NCI-H524 (cell line): ENCODE measurements around the gene GP5.

ENCODE experiments used
- DNase-seq, 2 experiments: peaks; one replicate each; lab custom pipeline; 2025; lab: John Stamatoyannopoulos, UW

The GP5 gene

DNA sequence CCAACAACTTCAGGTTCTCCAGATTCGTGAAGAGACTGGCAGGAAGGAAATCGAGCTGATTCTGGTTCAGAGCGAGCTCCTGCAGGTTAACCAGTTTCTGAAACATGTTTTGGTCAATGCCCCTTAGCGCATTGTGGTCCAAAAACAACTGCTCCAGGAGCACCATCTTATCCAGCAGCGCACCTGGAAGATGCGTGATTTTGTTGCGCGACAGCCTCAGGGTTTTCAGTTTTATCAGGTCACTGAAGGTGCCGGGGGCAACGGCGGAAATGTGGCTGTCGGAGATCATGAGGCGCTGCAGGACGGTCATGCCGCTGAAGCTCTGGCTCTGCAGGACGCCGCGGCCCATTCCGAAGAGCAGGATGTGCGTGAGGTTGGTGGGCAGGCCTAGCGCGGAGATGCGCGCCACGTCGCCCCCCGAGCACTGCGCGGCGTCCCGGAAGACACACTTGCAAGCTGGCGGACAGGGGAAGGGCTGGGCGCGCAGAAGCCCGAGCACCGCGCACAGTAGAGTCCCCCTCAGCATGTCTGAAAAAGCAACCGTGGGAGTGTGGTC lies 1.2 kb downstream of the GP5 start:
- DNase-seq: peak; percentile 21 to 35

DNA sequence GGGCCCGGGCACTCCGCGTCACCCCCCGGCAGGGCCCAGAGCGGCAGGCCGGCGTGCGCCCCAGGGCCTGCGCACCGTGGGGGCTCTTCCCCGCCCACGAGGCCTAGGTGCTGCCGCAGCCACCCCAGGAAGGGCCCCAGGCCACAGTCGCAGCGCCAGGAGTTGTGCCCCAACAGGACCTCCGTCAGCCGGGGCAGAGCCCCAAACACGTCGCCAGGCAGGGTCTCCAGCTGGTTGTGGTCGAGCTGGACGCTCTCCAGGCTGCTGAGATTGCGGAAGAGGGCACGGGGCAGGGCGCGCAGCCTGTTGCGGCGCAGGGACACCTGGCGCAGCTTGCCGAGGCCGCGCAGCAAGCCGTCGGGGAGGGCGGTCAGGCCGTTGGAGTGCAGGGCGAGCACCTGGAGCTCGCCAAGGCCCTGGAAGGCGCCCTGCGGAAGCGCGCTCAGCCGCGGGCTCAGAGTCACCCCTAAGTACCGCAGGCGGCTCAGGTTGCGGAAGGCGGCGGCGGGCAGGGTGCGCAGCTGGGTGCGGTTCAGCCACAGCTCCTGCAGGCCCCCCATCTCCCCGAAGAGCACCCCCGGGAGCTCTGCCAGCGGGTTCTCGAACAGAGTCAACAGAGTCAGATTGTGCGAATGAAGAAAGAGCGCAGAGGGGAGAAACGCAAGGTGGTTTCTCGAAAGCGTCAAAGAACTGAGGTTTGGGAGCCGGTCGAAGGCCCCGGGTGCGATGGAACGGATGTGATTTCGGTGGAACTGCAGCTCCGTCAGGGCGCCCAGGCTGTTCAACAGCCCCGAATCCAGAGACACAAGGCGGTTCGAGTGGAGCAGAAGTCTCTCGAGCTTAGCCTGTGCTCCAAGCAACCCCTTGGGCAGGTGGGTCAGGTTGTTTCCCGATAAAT lies 2.0 kb downstream of the GP5 start:
- DNase-seq: peak in 1 of 2 experiments; percentile 53

DNA sequence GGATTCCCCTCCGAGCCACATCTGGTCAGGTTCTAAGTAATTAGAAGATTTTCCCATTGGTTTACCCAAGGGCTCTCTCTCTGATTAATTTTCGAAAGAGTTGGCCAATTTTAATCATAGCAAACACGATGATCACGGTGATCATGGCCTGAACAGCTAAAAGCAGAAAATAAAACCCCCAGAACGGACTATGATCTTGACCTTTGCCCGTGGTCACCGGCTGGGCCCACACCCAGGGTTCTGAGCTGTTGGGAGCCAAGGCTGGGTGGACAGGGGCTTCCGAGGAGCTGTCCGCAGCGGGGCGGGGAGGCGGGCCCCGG lies 2.6 kb downstream of the GP5 start:
- no peak for DNase-seq

DNA sequence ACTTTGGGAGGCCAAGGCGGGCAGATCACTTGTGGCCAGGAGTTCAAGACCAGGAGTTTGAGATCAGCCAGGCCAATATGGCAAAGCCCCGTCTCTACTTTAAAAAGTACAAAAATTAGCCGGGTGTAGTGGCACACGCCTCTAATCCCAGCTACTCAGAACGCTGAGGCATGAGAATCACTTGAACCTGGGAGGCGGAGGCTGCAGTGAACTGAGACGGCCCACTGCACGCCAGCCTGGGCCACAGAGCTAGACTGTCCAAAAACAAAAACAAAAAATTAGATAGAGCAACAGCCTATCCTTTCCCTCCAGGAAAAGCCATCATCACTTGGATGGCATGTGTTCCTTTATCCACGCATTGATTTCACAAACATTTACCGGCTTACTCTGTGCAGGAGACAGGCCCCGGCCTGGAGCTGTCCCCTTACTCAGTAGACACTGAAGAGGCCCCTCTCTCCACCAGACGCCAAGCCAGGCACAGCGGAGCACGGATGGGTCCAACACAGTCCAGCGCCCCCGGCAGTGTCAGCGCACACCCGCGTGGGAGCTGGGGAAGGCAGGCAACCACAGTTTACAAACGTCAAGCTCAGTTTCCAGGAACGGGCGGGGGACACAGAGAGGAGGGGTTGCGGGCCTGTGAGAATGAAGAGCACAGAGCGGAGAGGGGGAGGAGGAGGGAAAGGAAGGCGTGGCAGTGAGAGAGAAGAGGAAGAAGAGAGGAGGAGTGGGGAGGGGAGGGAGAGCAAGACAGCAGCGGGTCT lies 3.1 kb downstream of the GP5 start:
- DNase-seq: peak; percentile 37 to 50

DNA sequence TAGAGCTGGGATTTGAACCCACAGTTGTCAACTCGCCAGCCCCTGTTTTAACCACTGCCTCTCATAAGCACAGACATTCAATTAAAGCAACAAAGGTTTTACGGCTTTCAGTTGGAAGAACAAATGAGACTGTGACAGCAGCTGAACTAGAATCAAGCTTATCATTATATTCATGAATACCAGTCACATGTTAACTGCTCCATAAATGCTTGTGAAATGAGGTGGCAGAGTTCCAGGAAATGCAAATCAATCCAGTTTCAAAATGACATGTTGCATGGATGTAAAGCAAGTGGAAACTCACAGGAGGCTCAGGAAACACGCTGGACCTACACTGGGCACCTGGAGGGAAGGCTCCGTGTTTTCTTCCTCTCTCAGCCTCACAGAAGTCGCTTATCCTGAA lies 3.9 kb downstream of the GP5 start:
- DNase-seq: no peak

DNA sequence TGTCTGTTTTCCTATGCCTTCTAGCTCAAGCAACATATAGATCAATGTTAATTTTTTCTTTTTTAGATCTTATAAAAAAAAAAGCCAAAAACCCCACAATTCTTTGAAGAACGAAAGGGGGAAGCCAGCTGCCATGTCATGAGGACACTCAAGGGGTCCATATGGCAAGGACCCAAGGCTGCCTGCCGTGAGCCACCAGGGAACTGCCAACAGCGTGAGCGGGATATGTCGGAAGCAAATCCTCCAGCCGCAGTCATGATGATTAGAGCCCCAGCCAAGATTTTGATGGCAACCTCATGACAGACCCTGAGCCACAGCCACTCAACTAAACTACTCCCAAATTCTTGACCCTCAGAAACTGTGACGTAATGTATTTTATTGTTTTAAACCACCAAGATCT lies 6.5 kb downstream of the GP5 start:
- peak; percentile 40 to 71 for DNase-seq

DNA sequence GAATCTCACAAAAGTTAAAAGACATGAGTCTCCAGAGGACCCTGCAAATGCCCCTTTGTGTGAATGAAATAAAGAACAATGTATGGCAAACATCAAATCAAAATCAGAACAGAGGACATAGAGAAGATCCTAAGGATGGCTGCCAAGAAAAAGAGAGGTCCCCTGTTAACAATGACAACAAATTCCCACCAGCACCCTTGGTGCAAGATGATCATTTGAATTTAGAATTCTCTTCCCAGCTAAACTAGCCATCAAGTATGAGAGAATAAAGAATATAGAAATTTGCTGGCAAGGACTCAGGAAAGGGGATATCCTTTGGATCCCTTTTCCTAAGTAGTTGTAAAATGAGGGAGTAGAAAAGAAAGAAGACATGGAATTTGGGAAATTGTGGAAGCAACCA lies 8.2 kb downstream of the GP5 start:
- no peak for DNase-seq

DNA sequence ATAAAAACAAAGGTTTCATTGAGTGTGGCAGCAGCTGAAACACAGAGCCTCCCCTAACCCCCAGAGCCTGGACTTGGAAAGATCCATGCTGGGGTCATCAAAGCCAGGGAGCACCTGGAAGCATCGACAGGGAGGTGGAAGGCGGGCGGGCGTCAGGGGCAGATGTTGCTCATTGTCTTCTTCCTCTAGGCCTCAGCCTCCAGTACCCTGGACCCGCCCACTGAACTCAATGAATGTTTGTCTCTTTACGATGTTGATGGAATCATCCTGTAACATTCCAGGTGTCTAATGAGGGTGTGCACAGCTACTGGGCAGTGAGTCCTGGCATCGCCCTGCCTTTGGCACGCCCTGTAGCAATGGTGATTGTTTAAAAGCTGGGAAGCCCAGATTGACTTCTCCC lies 9.8 kb downstream of the GP5 start:
- no peak for DNase-seq

DNA sequence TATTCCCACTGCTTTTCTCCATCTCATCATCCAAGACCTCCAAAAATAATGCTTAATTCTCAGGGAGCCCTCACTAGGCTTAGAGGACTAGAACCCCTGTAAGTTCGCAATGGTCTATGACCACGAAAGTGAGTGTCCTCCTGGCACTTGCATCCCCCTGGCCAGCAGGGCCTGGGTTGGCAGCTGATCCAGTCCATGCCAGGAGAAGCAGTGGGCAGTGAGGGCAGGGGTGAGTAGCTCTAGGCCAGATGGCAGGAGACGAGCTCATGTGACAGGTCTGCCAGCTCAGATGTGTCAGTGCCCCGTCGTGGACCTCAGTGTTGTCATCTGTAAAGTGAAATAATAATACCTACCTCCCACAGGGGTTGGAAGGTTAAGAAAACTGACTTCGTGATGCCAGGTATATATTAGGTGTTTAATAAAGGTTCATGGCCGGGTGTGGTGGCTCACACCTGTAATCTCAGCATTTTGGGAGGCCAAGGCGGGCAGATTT lies 11.1 kb downstream of the GP5 start:
- no peak for DNase-seq

DNA sequence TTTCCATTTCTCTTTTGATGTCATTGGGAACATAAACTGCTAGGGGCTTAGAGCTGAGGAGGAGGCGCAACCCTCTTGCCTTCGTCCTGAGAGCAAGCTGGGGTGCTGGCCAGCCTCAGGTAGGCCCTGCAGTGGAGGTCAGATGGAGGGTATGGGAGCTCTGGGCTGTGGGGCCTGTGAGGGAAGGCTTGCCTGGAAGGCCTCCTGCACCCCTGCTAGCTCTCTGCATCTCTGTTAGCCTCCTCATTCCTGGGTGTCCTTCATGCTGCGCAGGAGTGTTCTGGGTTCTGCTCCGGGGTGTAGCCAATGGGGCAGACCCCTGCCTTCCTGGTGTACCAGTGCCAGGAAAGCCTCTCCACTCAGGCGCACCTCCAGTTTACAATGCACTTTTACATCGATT lies 11.8 kb downstream of the GP5 start:
- DNase-seq: no peak

DNA sequence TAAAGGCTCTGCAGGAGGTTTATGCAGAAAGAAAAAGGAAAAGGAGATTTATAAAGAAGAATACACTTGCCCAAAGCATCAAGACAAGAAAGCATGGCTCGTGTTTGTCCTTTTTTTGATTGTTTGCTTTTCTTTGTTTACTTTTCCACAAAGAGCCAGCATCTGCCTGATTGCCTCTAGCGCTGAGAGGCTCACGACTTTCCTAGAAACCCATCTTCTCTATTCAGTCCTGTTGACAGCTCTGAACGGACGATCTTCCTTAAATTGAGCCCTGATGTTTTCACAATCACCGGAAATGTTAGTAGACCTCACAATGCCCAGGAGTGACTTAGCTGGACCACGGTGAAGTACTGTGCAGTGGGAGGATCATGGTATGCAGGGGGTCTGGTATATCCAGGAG lies 12.4 kb downstream of the GP5 start:
- DNase-seq: no peak

DNA sequence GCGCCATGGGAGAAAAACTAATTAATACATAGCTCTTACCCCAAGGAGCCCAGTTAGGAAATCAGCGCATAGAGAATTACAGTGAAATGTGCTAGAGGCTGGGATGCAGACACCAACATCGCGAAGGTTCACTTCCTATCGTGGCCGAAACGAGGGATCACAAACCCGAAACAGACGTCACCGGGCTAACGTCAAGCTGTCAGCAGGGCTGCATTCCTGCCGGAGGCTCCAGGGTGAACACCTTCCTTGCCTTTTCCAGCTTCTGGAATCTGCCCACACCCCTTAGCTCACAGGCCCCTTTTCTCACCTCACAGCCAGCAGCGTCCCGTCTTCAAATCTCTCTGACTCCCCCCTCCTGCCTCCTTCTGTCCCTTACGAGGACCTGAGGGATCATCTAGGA lies 13.0 kb downstream of the GP5 start:
- no peak for DNase-seq

DNA sequence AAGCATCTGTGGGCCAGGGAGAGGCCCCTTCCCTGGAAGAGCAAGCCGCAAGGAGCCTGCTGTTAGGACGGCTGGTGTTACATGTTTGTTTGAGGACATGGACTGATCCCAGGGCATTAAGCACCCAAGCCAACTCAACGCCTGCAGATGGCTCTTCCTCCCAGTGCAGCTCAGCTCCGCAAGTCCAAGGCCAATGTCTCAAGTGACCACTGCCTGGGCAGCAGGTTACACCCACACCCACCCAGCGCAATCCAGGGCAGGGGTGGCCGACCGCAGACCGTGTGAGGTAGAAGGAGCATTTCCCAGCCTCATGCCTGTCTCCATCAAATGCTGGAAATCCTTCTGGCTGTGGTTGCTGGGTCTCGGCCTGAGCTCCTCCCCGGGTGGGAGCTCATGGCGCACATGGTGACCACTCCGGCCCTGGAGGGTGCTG lies 14.5 kb downstream of the GP5 start:
- no peak for DNase-seq

DNA sequence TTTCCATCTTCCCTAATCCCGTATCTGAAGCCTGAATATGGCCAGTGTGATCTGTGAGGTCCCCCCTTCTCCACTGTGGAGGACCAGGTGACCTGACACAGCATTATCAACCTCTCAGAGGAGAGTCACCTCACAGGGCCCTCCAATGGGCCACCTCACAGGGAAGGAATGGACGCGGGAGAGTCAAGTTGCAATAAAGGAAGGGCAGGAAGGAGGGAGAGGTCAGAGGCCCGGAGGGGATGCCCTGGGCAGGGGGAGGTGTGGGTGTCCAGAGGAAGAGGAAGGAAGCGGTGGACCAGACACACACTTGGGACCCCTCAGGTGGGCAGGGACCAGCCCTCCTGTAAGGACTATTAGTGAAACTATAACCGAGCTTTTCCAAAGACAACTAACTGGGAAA lies 14.9 kb downstream of the GP5 start:
- no peak for DNase-seq

DNA sequence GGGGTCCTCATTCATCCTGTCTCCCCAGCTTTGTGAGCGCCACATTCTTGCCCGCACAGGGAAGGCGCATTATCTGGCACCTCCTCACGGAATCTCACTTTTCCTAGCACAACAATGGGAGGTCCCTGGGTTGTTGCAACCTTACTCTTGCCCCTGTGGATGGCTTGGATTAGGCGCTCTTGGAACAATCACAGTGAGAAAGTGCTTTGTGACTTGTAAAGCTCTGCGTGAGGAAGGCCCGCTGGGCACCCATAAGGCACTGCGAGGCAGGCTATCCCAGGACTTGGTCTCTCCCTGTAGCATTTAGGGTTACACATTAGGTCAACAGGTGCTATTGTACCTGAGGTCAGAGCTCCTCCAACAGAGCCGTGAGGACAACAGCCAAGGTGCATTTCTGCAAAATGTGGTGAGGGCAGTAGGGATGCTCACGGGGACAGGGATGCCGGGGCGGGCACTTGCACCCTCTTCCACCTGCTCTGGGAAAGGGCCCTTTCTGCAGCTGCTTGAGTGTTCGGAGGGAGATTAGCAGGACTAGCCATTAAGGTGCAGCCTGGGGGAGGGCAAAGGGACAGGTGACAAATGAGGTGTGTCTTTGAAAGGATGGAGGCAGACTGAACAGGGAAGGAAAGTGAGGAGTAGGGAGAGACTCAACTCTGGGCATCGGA lies 15.7 kb downstream of the GP5 start:
- DNase-seq: no peak

DNA sequence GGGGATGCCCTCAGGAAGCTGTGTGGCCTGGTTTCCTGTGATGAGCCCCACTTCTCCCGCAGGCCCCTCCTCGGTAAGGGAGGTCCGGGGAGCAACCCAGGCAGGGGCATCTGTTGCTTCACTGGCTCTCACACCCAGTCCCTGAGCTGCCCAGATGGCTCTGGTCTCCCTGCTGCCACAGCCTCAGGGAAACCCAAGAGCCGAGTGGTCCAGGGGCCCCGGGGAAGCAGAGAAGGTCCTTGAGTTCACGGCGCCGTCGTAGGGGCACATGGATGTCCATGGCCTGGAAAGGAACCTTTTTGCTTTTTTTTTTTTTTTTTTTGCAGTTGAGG lies 16.2 kb downstream of the GP5 start:
- DNase-seq: peak; percentile 25 to 57

DNA sequence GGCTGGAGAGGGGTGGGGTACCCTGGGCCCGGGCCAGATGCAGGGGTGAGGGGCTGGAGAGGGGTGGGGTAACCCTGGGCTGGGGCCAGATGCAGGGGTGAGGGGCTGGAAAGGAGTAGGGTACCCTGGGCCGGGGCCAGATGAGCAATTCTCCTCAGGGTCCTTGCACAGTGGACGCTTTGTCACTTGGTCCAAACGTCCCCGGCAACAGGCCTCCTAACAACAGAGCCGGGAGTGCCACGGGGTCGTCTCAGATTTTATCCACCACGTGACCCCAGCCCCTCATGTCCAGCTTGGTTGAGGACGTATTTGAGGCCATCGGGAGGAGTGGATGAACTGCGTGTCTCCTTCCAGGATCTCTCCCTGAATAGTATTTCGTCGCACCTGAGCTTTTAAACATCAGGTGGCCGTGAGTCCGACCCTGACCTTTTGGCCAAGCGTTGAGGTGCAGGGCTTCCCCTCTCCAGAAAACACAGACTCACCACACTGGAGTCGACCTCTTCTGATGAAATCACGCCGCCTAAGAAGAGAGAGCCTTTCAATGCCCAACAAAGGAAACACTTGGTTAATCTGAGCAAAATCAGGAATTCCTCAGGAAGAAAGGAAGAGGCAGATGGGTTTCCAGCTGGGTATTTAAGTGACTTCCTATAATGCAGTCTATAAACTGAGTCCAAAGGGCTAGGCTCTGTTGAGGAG lies 16.7 kb downstream of the GP5 start:
- no peak for DNase-seq

DNA sequence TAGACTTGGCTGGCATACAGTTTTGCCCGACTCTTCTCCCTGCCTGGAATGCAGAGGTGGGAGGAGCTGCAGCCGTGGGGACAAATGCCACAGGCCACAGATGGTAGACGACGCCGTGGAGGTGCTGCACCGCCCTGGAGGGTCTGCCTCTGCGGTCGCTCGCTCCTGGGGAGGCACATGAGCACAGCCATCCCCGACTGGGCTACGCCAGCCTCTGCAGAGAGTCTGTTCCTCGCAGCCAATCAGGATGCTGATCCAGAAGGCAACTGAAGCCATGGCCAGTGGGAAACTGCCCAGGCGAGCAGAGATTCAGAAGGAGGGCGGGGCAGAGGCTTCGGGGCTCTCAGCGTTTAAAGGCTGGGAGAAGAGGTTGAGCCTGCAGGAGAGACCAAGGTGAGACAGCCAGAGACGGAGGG lies 17.6 kb downstream of the GP5 start:
- peak in 1 of 2 experiments; percentile 52 for DNase-seq

DNA sequence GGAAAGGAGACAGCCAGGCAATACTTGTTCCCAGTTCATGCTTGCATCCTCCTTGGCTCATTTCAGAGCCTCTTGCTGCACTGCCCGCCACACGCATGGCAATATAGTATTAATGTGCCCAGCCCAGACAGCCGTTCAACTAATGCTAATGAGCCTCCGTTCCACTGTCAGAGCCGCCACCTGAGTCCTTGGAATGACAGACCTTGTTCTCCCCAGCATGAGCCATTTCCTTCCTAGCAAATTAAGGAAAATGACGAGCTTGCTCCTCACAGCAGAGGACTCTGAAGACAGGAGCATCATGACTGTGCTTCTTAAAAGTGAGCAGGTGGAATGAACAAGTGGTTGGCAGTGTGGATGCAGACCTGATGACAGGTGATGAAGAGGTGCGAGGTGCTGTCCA lies 18.7 kb downstream of the GP5 start:
- DNase-seq: peak in 1 of 2 experiments; percentile 21

DNA sequence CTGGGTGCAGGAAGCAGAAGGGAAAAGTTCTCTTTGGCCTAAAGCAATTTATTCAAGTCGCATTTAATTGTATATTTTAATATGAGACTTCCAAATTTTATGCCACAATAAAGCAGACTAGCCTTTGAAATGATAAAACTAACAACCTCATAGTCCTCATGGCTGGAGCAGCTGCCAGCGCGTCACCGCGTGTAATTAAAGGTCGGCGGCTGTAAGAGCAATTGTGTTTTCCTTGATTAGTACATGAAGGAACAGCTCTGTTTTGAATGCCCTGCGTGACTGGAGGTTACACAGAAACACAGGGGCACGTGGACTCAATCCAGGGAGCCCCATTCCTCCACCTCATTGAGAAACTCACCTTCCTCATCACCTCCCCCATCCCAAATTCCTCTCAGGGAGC lies 19.4 kb downstream of the GP5 start:
- DNase-seq: no peak

DNA sequence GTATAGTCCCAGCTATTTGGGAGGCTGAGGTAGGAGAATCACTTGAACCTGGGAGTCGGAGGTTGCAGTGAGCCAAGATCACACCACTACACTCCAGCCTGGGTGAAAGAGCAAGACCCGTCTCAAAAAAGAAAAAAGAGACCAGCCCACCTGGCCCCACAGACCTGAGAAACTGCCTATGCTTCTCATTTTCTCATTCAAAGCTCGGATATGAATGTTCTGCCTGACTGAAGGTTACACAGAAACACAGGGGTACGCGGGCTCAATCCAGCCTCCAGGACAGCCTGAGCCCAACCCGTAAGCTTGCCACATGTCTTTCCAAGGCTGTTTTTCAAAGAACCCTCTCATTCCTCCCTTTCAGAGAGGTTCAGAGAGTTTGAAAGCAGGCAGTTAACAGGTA lies 19.8 kb downstream of the GP5 start:
- DNase-seq: no peak

DNA sequence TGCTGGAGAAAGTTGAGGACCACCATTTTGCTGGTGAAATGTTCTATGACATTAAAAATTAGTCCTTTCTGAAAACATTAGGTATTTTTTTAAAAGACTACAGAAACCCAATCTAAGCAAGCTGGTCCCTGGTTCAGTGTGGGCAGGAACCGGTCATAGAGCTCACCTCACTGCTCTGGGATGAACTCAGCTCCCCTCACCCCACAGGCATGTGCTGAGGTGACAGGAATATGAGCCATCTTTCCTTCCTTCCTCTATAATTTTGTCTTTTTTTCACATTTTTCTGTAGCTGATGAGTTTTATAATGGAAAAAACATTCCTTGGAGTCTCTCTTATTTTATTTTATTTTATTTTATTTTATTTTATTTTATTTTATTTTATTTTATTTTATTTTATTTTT lies 21.4 kb downstream of the GP5 start:
- DNase-seq: no peak
